Measurements from ENCODE around the gene TRIM68. TPM values are rescaled to one million over a fixed set of nuclear protein-coding genes. Genes with fewer than 3 reads are reported as not detected.
A peak's percentile ranks its signal among the peaks of the same experiment; 100 is the strongest.

Gene TRIM68
- total RNA-seq, 6 experiments from 2014 or later, result 6.4 to 10.0 (median 8.6) TPM

DNA sequence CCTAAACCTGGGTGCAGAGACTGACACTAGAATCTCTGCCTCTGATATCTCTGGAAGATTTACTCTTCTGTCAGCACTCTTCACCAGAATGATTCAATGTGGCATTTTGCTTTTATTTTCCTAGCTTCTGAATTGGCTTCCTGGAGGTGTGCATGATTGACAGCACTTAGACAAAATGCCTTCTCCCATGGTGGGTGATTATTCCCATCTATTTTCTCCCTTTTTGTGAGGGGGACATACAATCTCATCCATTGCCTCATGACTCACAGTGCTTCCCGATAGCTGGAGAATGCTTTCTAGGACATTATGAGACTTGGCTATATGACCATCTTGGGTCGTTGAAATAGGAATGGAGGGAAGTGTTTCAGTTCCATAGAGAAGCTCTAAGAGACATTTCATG is 4.0 kb upstream of the TRIM68 start:
- Mint-ChIP-seq H3K27me3 (ENCODE audit: insufficient read depth) (peaks cover 1% of the 10 kb centered on the region; the same call in 1 of the 2 replicates), H3K4me3 (no peak overlapping the region), H3K4me1 (ENCODE audit: low read depth) (peaks cover 26% of the 10 kb centered on the region), H3K36me3 (ENCODE audit: low read depth) (no peaks in the 10 kb centered on the region), H3K9me3 (no peaks in the 10 kb centered on the region), H3K27ac (no peak overlapping the region)
- DNase-seq, result no peak
- TF ChIP-seq CTCF (IDR thresholded peaks at IDR 0.05), result no peak

DNA sequence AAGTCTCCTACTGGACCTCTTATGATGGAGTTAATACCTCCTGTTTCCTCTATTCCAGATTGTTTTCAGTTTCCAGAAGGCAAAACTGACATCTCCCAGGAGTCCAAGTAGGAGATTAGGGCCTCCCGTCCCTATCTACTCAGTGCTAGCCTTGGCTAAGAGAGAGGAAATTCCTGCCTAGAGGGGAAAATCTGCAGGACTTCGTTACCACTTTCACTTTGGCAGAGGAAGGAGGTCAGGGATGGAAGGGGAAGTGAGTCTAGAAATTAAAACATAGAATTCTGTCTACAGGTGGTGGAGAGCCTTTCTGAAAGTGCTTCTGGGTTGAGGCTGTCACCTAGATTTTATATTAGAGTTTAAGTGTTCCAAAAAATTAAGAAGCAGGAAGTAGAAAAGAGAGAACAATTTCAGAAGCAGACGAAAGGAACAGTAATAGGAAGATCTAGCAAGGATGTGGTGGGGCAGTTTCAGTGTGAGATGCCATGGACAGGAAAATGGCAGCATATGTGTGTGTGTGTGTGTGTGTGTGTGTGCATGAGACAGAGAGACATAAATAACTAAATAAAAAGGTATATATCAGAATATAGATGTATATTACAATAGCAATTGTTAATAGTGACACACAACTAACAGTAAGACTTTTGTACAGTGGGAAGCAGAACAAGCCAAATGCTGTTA is 2.4 kb upstream of the TRIM68 start:
- Mint-ChIP-seq H3K4me3 (peak overlapping the region; percentile 86), H3K4me1 (ENCODE audit: low read depth) (peaks cover 38% of the 10 kb centered on the region), H3K27me3 (ENCODE audit: insufficient read depth) (no peaks in the 10 kb centered on the region; the same call in 1 of the 2 replicates), H3K27ac (peak overlapping the region; percentile 73), H3K9me3 (no peaks in the 10 kb centered on the region), H3K36me3 (ENCODE audit: low read depth) (no peaks in the 10 kb centered on the region)
- no peak for TF ChIP-seq CTCF (IDR thresholded peaks at IDR 0.05)
- DNase-seq, result peak; percentile 16

GRCh38 chr11:4607096-4607495 is 935 bp downstream of the TRIM68 start:
- H3K4me3 Mint-ChIP-seq, result peak overlapping the region; percentile 94
- no peak for TF ChIP-seq CTCF (IDR thresholded peaks at IDR 0.05)
- H3K27me3 Mint-ChIP-seq (ENCODE audit: insufficient read depth), result no peaks in the 10 kb centered on the region
- DNase-seq, result no peak
- peaks cover 48% of the 10 kb centered on the region for H3K4me1 Mint-ChIP-seq (ENCODE audit: low read depth)
- H3K9me3 Mint-ChIP-seq, result no peaks in the 10 kb centered on the region
- no peaks in the 10 kb centered on the region; the same call in 1 of the 2 replicates for H3K36me3 Mint-ChIP-seq (ENCODE audit: low read depth)
- H3K27ac Mint-ChIP-seq, result peak overlapping the region; percentile 91

DNA sequence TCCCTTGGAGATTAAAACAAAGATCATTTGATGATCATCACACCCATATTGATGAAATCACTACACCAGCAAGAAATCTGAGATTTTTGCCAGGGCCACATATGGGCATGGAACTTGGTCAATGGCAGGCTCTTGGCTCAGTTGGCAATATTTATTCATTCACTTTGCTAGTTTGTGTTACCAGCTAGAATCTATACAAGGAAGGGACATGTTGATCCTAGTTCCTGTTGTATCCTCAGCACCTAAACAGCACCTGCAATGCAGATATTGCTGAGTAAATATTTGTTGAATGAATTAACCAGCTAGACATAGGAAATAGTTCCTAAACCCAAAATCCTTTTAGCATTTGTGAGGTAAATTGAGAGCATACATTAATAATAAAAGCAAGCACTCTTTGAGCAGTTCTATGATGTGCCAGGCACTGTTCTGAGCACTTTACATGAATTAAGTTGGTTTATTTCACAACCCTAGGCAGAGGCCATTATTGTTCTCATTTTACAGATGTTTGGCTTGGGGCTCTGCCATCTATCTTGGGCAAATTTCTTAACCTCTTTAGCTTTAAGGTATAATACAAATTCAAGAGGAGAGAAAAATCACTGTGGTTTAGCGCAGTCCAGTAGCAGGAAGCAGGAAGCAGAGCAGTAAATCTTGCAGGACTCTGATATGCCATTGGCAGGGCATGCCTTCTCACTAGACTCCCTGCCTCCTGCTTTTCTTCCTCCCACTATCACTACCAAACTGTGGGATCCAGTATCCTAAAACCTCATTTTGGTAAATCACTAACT is 1.6 kb downstream of the TRIM68 start:
- Mint-ChIP-seq H3K4me1 (ENCODE audit: low read depth) (peaks cover 48% of the 10 kb centered on the region), H3K36me3 (ENCODE audit: low read depth) (no peaks in the 10 kb centered on the region; the same call in 1 of the 2 replicates), H3K27ac (peak overlapping the region; percentile 44; the same call in 1 of the 2 replicates), H3K4me3 (peak overlapping the region; percentile 94), H3K9me3 (no peaks in the 10 kb centered on the region), H3K27me3 (ENCODE audit: insufficient read depth) (no peaks in the 10 kb centered on the region)
- no peak for TF ChIP-seq CTCF (IDR thresholded peaks at IDR 0.05)
- DNase-seq, result no peak

- H3K4me1 Mint-ChIP-seq (ENCODE audit: low read depth), result peaks cover 41% of the 10 kb centered on the region
- no peak overlapping the region for H3K27ac Mint-ChIP-seq
- DNase-seq, result no peak
- TF ChIP-seq CTCF (IDR thresholded peaks at IDR 0.05), result no peak
- H3K36me3 Mint-ChIP-seq (ENCODE audit: low read depth), result no peaks in the 10 kb centered on the region; the same call in 1 of the 2 replicates
- H3K27me3 Mint-ChIP-seq (ENCODE audit: insufficient read depth), result no peaks in the 10 kb centered on the region
- H3K9me3 Mint-ChIP-seq, result no peaks in the 10 kb centered on the region
- H3K4me3 Mint-ChIP-seq, result no peak overlapping the region
Measured at GRCh38 chr11:4605057-4605456, 3.0 kb downstream of the TRIM68 start.
